Vagina (tissue), 2 donors: Measurements from ENCODE around the gene HSPH1.

Source experiments
- CTCF ChIP-seq, 3 experiments: fragments of 450-650 bp in 2 of 3; fragments of 200-600 bp in 1 of 3; sonication (generic) in 1 of 3; IDR thresholded peaks; one replicate each; pipeline ENCODE4 v1.5.1; 2017 to 2019; ENCODE audit warnings: antibody characterized with exemption in 3 of 3, mild to moderate bottlenecking in 2 of 3, moderate library complexity in 2 of 3
- POLR2AphosphoS5 ChIP-seq, 2 donors: sonication (generic); formaldehyde crosslinking; IDR thresholded peaks; one replicate each; pipeline ENCODE4 v1.9.0; 2017; ENCODE audit warnings: antibody characterized with exemption in 2 of 2, mild to moderate bottlenecking in 2 of 2, low read depth in 1 of 2; ENCODE audit not compliant: insufficient read depth in 1 of 2

DNA sequence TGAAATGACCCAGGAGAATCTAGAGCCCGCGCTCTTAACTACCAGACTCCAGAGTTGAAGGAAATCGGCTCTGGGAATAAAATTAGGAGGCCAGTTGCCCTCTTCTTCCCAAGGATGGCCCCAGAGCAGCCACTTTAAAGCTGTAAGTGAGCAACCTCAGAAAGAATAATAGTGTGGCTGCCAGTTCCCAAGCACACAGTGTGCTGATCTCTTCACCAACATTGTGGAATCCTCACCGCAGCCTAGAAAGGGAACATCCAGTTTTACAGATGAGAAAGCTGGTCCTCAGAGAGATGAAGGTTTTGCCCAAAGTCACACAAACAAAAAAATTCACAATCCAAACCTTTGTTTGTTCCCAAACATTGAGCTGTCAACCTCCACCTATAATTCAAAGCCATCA lies 39.6 kb downstream of the HSPH1 start:
- no peak for TF ChIP-seq CTCF (IDR thresholded peaks at IDR 0.05)
- TF ChIP-seq POLR2AphosphoS5 (IDR thresholded peaks at IDR 0.05; ENCODE audit: insufficient read depth in 1 of 2, low read depth in 1 of 2) = no peak
